HG02943 (cell line): ENCODE measurements around the gene KCNA10.

Experiments
- ATAC-seq: cut with Tn5 transposase; IDR thresholded peaks from one replicate; pipeline ENCODE4 v1.9.1; 2021; ENCODE audit warnings: mild to moderate bottlenecking, low read depth, moderate library complexity; ENCODE audit not compliant: unreplicated experiment

Gene KCNA10

DNA sequence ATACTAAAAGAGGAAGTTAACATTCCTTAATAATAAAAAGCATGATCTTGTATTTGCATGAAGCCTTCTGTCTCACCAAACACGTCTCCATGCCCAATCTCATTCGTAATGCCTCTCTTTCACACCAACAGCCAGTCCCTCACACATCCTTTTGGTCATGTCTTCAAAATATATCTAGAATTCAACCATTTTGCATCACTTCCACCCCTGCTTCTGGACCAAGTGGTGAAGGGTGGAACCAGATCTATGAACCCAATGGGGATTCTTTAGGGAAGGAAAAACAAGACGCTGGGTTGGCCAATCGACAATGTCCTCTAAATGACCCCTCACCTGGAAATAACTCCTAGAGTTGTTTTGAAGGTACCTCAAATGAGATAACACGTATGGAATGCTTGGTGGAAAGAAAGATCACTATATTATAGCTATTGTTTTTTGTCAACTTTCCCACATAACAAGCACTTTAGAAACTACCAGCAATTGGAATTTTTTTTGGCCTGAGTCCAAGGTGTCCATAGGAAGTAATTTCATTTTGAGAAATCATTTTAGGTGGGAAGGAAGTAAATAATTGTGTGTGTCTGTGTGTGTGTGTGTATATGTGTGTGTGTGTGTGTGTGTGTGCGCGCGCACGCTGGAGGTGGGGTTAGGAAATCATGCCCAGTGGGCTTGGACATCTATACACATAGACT, at the start of gene KCNA10:
TSS of gene KCNA10 (minus strand) at position 51 of the 686 bp plus-strand sequence. CDS start 388 bp downstream, outside the sequence.
- no peak for ATAC-seq

DNA sequence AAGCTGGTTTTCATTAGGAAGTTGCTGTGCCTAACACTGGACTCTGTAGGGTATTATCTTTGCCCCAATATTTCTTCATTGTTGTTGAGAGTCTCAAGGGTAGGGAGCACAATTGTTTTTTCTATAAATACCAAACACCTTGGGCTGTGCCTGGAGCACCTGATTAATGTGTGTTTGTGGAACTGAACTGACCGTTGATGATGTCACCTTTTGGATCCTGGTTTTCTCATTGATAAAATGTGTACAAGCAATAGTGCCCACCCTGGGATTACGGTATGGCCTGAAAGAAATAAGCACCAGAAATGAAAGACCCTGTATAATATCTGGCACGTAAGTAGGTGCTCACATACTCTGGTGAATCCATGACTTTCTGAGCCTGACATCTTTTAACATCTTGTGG, 47.9 kb upstream of the KCNA10 start:
- no peak for ATAC-seq

DNA sequence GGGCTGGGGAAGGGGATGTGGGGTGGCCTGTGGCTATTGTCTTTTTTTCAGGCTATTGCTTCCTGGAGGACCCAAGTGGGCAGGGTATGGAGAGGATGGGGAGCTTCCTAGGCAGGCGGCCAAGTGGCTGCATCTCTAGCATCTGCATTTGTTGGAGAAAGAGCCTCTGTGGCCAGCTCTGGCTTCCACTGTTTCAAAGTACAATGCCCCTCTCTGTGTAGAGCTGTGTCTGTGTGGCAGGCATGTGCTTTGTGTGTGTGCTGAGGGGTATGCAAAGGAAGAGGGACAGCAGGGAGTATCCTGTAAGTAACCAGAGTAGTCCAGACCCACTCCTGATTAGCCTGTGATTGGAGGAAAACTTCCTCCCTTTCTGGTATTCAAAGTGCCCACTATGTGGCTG, 46.6 kb upstream of the KCNA10 start:
- ATAC-seq, result no peak

DNA sequence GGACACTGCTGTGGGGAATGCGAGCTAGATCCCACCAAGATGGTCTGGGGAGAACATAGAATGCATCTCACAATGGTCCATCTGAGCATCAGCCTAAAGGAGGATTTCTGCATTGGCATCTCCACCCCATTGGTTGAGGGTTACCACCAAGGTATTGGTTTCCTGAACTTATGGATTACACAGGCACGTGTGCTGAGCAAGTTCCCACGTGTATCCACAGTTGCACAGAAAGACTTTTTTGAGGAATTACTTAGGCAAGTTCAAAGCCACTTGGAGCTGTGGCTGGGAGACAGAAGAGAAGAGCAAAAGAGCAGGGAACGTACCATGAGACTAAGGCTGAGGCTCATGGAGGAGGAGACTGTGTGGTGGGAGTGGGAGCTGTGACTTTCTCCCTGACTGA, 44.1 kb upstream of the KCNA10 start:
- no peak for ATAC-seq

DNA sequence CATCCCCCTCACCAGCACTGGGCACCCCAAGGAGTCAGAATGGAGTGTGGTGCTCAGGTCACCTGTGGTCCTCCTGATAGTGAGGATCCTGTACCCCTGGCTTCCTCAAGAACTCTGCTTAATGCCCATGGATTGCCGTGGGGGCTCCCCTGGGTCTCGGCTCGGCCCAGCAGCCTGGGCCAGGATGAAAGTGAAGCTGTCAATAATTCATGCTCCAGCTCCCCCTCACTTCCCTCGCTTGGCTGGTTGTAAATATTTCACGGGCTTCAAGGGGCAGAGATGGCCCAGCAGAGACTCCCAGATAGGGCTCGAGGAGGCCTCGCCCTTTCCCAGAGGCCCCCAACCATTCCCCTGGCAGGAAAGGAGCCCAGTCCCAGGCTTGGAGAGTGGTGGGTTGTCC, 42.6 kb upstream of the KCNA10 start:
- no peak for ATAC-seq

DNA sequence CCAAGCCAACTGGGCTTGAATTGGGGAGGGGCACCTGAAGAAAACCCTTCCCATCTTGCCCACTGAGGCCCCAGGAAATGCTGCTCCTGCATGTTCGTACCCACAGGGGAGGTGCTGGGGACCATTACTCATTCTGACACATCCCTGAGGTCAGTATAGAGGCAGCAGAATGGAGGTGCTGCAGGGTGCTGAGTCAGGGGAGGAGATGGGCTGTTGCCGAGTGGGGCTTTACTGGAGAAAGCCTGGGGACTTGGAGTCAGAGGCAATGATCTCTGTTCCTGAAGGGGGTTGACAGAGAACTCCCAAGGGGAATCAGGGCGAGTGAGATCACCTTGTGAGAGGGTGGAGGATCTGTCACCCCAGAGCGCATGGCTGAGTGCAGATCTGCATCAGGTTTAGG, 40.2 kb upstream of the KCNA10 start:
- ATAC-seq, result no peak

DNA sequence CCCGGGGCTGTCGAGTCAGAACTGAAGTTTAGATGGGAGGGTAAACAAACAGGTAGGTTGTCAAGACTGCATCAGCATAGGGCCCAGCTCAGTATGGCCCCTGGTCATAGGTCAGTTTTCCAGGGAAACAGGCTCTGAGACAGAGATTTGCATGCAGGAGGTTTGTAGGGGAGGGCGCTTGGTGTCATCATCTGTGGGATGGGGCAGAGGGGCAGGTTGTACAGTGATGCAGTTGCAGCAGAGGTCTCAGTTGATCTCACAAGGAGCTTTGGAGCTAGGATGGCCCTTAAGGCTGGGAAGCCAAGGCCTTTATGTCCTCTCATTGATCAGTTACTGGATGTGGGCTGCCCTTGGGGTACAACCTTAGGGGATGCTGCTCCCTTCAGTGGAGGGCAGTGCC, 38.5 kb upstream of the KCNA10 start:
- ATAC-seq, result no peak

DNA sequence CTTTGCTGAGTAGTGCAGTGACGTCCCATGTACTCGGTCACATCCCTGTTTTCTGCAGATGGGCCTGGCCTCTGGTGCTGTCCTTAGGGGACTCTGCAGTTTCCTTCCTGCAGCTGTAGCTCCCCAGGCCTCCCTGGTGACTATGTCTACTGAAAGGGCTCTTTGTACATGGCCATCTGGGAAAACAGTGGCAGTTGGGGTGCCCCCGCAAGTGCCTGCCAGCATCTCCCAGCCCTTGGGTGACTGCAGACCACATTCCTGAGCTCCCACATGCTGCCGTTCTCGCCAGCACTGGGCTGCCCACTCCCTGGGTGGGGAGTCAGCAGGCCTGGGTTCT, 37.5 kb upstream of the KCNA10 start:
- ATAC-seq, result no peak

DNA sequence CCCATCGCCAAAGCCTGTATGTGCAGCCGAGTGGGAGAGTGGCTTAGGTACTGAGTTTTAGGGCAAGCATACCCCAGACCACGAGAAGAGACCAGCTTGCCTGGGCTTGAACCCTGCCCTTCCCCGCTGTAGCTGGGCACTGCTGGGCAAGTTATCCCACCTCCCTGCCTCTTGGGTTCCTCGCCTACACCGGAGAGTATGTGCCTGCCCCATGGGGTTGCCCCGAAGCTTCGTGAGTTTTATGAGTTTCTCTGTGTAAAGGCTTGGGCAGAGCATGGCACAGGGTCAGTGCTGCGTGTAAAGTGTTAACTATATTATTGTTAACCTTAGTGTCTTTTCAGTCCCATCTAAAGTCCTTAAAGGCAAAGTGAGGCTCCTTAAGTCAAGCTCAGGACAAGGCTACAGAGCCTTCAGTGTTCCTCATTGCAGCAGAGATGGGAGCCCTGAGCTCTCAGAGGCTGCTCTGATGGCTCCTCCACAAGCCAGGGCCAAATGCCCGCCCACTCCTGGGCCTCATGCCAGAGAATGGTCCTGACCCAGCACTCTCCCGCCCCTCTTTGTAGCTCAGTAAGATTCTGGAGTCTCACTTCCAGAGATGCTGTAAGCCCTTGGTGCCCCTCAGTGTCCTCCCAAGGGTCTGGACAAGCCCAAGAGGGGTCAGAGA, 37.0 kb upstream of the KCNA10 start:
- no peak for ATAC-seq

DNA sequence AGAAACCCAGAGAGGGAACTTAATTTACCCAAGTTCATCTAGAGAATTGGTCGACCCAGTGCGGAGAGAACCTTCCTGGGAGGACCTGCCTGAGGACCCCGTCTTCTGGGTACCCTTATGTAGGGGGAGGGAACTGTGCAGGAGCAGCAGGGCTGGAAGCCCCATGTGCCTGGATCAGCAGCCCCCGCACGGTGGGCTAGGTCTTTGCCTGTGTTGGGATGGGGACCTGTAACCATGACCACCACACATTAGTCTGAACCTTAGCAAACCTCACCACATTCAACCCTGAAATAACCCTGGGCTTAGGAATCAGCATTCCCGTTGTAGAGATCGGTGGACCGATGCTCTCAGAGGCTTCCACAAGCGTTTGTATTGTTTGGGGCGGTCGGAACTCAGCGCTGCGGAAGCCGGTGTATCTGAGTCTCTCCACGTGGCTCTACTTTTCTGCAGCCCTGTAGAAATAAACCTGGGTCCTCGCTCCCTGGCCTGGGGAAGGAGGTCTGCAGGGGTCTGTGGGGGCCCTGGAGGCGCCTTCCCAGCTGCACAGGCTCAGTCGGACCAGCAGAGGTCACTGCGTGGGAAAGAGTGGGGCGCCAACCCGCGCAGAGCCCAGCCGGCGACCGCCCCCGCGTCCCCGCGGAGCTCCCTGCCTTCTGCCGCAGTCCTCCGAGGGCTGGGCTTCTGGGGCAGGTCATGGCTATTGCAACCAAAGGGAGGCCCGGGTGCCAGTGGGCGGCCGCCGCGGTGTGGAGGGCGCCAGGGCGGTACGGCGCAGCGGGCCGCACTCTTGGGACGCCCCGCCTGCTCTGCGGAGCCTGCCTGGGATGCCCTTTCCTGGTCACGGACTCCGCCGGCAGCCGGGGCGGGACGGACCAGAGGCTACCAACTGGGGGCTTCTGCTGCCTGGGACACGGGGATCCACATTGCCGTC, 36.2 kb upstream of the KCNA10 start:
- ATAC-seq, result no peak

DNA sequence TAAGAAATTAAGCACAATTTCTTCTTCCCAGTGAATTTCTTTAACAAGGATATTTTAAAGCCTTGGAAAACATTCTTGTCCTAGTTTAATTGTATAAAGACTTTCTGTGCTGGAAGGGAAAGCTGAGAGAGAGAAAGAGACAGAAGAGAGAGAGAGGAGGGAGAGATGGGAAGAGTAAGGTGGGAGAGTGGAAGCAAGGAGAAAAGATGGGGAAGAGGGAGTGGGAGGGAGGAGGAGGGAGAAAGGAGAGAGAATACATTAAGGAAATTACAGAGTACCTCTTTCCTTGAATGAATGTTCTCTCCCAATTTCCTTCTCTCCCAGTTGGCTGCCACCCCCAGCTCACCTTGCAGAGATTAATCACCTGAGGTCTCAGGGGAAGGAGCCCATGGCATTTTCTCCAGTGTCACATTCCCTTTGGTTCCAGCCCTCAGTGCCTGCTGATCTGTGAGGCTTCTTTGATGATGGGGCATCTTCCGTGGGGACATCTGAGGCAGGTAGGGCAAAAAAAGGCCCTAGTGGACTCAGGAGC, 32.4 kb upstream of the KCNA10 start:
- no peak for ATAC-seq

DNA sequence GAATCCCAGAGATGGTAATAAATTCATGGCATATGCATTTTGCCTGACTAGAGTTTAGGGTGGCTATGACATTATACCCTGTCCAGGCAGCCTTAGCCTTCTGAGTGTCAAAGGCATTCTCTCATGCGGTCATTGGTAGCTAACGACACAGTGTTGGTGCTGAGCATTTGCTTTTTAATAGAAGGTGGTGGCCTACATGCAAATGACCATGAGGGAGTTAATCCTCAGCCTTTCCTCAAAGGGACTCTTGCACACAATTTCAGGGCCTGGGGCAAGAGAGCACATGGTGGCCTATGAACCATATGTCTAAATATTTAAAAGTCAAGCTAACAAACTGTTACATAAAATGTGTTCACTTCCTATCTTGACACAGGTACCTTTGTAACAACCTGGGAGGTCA, 30.9 kb upstream of the KCNA10 start:
- ATAC-seq, result no peak

DNA sequence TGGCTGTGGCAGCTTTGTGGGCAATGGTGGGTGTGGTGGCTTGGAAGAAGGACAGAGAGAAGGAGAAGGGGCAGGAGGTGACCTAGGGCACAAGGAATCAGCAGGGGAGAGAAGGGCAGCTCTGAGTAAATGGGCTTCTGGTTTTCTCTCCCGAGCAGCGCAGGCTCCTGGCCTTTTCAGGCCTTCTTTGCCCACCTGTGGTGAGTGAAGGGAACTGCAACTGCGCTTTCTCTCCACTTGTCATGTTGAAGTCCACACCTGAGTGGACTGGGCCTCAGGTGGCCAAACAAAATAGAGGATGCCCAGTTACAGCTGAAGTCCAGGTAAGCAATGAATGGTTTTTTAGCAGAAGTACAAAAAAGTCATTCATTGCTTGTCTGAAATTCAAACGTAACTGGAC, 29.4 kb upstream of the KCNA10 start:
- no peak for ATAC-seq

DNA sequence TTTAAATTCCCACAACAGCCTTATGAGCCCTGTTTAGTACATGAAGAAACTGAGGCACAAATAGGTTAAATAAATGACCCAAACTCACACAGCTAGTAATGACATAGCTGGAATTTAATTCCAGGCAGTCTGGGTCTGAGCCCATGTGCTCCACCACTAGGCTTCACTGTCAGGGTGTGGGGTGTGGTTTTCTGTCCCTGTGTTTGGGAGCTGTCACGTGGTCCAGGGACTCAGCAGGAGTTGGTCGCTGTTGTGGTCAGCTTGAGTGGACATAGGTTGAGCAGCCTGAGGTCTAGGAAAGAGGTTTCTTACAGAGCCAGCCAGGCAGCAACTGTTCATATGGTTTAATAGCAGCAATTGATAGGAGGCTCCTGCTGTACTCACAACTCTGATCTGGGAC, 28.0 kb upstream of the KCNA10 start:
- no peak for ATAC-seq

DNA sequence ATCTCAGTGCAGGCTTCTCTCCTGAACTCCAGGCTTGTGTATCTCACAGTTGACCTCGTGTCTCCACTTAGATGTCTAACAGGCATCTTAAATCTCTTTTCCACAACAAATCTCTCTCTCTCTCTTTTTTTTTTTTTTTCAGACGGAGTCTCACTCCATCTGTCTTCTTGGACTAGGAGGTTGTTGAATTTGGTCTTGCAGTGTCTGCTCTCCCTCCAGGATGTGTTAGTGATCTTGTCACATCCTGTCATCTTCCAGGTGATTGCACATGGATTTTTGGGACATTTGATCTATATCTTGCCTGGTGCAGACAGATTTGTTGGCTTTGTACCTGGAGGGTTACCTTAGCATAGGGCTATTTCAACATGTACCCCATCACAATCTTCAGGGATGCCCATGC, 26.5 kb upstream of the KCNA10 start:
- no peak for ATAC-seq

DNA sequence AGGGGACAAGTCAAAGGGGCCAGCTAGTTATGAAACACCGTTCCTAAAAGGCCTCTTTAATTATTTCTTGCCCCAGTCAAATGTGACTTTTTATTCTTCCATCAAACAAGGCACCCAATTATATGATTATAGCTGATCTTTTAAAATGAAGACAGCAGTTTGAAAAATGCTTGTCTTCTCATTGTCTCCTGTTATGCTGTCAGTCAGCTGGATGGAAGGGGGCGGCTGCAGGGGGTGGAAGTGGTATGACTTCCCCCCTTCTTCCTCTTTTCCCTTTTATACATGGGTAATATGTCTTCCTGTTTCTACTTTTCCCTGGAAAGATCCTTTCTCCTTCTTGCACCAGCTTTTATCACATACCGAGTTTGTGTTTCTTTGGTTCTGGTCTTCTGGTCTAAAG, 25.8 kb upstream of the KCNA10 start:
- no peak for ATAC-seq

DNA sequence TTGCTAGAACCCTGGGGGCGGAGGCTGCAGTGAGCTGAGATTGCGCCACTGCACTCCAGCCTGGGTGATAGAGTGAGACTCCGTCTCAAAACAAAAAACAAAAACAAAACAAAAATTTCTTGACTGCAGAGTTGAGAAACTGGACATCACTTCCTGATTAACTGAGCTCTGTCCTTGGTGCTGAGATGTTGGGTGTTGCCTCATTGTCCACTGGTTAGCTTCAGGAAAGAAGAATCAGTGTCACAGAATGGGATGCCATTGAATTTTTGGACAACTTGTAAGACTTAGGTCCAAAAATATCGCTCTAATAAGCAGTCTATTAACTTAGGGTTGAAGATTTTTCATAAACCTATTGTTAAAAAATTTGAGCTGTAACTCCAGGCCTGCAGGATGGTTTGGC, 23.8 kb upstream of the KCNA10 start:
- no peak for ATAC-seq

DNA sequence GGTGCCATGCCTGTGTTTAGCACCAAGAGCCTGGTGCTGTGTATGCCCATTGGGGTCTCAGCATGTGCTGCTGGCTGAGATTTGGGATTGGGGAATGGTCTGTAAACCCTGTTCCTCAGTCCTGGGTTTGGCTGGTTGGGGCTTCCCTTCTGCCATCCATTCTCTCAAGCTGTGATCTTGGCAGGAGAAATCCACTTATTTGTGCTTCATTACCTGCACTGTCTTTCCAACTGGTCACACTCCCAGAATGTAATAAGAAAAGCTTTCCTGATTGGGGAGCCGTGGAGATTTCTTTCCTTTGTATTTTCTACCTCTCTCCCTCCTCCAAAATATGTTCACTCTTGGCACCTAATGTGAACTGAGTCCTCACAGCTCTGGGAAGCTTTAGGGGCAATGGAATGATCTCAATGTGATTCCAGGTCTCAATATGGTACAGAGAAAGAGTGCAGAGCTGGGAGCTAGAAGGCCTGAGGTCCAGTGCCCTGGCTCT, 23.0 kb upstream of the KCNA10 start:
- no peak for ATAC-seq

DNA sequence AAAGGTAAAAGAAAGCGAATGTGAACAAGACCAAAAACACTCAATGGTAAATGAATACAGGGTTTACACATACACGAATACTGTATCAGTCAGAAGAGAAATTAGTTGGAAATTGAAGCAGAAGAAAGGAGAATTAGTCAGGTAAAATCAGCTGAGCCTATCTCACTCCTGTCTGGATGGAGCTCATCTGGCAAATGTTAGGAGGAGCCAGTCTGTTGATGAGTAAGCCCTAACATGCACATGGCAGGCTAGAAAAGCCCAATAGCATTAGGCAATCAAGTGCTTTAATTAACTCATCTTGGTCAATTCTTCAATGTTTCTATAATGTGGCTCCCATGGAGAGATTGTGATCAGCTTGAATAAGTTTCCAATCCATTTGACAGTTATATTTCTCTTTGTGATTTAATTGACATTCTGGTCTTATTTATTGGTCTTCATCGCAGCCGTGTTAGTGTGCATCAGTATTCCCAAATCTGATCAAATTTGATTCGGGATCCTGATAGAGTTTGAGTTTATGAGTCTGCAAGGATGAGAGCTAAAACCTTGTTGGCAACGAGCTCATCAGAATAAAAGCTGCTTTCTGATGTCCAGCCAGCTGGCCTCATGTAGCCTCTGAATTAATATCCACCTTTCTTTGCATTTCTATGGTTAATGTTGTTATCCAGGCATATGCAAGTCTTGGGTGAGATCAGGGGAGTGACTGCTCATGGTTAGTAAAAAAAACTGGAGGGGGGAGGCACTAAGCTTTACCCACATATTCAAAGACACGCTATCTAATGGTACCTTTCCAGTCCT, 22.1 kb upstream of the KCNA10 start:
- no peak for ATAC-seq

DNA sequence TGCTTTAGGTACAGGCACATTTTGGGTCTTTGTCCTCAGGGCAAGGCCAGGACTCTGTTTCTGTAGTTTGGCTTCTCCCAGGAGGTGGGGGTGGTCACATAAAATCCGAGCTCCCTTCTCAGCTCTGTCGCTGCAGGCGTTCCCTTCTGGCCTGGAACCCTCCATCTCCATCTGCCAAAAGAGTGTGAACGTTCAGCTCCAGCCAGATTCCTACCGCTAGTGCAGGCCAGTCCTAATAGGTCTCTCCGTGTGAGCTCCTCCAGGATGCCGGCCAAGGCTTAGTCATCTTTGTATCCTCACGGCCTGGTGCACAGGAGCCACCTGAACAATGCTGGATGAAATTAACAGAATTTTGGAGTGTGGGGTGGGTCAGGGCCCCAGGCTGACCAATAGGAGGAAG, 19.9 kb upstream of the KCNA10 start:
- no peak for ATAC-seq
